Stomach (tissue), 9 donors: Measurements from ENCODE around the gene SLC25A6. TPM values are rescaled to one million over a fixed set of nuclear protein-coding genes. Genes with fewer than 3 reads are reported as not detected.
"Not testable (repeated sequence)": the region's sequence is repeated elsewhere in the genome, so short reads cannot be mapped to it uniquely, and the experiment has no call there.

Experiments used
- DNase-seq, 2 donors: peaks; one replicate each; pipeline versions ENCODE4 v3.0.0 to v3.0.0-alpha.2; 2013 to 2019
- H3K27ac ChIP-seq, 5 donors: fragments of 200-600 bp in 4 of 5; sonication (generic) in 4 of 5; one replicate each; pipeline ENCODE4 v1.5.1; 2013 to 2019; ENCODE audit warnings: mild to moderate bottlenecking in 1 of 5, moderate library complexity in 1 of 5
- H3K27me3 ChIP-seq, 3 donors: fragments of 200-600 bp; sonication (generic); one replicate each; pipeline ENCODE4 v1.5.1; 2017 to 2019; ENCODE audit warnings: mixed run types in 1 of 3
- H3K36me3 ChIP-seq, 4 donors: fragments of 200-600 bp; sonication (generic); 1 replicate in 3 of 4; 2 replicates in 1 of 4; pipeline ENCODE4 v1.5.1; 2016 to 2019
- H3K4me1 ChIP-seq, 4 donors: fragments of 200-600 bp; sonication (generic); one replicate each; pipeline ENCODE4 v1.5.1; 2016 to 2019
- H3K4me3 ChIP-seq, 4 donors: fragments of 200-600 bp; sonication (generic) in 3 of 4; one replicate each; pipeline ENCODE4 v1.5.1; 2016 to 2019; ENCODE audit warnings: mild to moderate bottlenecking in 1 of 4
- H3K9me3 ChIP-seq, 4 donors: fragments of 200-600 bp; sonication (generic); one replicate each; pipeline ENCODE4 v1.5.1; 2016 to 2019
- EP300 ChIP-seq: sonication (generic); formaldehyde crosslinking; IDR thresholded peaks from one replicate; pipeline ENCODE4 v1.6.1; 2017; ENCODE audit warnings: antibody characterized with exemption
- POLR2A ChIP-seq, 4 donors: fragments of 450-650 bp; IDR thresholded peaks; one replicate each; pipeline ENCODE4 v1.6.1; 2016; ENCODE audit warnings: antibody characterized with exemption in 4 of 4, control low read depth in 2 of 4, mild to moderate bottlenecking in 1 of 4, moderate library complexity in 1 of 4
- POLR2AphosphoS5 ChIP-seq, 3 donors: sonication (generic); formaldehyde crosslinking; IDR thresholded peaks; one replicate each; pipeline ENCODE4 v1.6.1; 2016; ENCODE audit warnings: antibody characterized with exemption in 3 of 3
- WGBS, 5 donors: extraction: QIAGEN DNeasy Blood & Tissue Kit in 3 of 5; methylation state at CpG; one replicate each; pipeline versions ENCODE4 v1.1.5 to v1.1.7; 2013 to 2018; 5-methylcytosine and 5-hydroxymethylcytosine counted together
- intact Hi-C: fragments of 100-400 bp; cut with DNase I; formaldehyde crosslinking; loops from one replicate; pipeline ENCODE4 v1.15.1; 2023; ENCODE audit warnings: low total_unique reads
- polyA plus RNA-seq, 3 donors: library from polyadenylated mRNA; stranded (reverse); fragments of 200-250 nt; gene quantifications; one replicate each; pipeline ENCODE4 v1.2.3, GENCODE V29; 2013
- total RNA-seq, 5 donors: library from RNA; depleted of rRNA; stranded (reverse); fragments of >200 nt; gene quantifications; one replicate each; pipeline versions ENCODE4 v1.1.0 to v1.2.3, GENCODE V29; 2014 to 2016
- TF ChIP-seq, protein P1 (sequence below), 7 experiments: fragments of 450-650 bp in 4 of 7; fragments of 200-600 bp in 3 of 7; sonication (generic) in 3 of 7; IDR thresholded peaks; one replicate each; pipeline ENCODE4 v1.5.1; 2016 to 2019; ENCODE audit warnings: antibody characterized with exemption in 7 of 7, control low read depth in 2 of 7, mild to moderate bottlenecking in 1 of 7
- donor health status: healthy with polysubstance abuse.
- donor health status: Bipolar disorder and iron deficiency.
- donor health status: healthy.

Gene SLC25A6
- total and polyA plus RNA-seq, 8 donors: 119 to 707 (median 467) TPM

DNA sequence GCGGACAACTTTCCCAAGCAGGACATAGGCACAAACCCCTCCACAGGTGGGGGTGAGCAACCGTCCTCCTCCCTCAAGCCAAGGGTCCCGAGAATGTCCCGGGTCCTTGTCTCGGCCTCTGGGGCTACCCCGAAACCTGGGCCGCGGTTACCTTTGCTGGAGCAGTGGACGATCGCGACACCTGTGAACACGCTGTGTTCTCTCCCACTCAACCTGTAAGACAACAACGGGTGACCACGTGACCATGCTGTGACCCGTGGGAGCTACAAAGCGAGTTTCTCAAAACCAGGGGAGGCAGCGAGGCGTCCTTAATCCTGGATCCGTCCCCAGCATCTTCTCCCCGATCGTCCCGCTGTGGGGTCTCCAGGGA, 42.9 kb upstream of the SLC25A6 start:
- H3K36me3 ChIP-seq: peaks cover 25 to 82% (median 78%) of the 10 kb centered on the region in 4 donors

DNA sequence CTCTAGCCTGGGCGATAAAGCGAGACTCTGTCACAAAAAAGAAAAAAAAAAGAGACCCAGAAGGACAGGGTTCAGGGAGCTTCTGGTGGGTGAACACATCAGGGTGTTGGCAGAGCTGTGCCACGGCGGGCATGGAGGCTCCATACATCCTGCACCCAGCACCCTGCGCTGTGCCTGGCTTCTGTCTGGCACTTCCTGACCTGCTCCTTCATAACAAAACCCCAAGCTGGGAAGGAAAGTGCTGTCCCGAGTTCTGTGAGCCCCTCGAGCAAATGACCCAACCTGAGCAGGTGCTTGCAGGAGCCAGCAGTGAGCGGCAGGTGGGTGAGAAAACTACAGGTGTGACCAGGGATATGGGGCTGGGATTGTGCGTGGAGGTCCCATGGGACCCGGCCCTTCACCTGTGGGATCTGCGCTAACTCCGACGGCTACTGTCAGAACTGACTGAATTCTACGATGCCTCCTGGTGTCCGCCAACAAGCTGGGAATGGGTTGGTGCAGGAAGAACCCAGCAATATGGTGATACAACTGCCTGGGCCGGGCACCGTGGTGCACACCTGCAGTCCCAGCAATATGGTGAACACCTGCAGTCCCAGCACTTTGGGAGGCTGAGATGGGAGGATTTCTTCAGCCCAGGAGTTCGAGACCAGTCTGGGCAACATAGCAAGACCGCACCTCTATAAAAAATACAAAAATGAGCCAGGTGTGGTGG, 41.9 kb upstream of the SLC25A6 start:
- Histone ChIP-seq H3K27ac (no peak overlapping the region), H3K36me3 (peaks cover 19 to 76% (median 68%) of the 10 kb centered on the region in 4 donors), H3K4me3 (no peak overlapping the region), H3K4me1 (no peaks in the 10 kb centered on the region), H3K9me3 (no peaks in the 10 kb centered on the region), H3K27me3 (no peaks in the 10 kb centered on the region)
- intact Hi-C loops: no loop called here
- TF ChIP-seq, protein P1, sequence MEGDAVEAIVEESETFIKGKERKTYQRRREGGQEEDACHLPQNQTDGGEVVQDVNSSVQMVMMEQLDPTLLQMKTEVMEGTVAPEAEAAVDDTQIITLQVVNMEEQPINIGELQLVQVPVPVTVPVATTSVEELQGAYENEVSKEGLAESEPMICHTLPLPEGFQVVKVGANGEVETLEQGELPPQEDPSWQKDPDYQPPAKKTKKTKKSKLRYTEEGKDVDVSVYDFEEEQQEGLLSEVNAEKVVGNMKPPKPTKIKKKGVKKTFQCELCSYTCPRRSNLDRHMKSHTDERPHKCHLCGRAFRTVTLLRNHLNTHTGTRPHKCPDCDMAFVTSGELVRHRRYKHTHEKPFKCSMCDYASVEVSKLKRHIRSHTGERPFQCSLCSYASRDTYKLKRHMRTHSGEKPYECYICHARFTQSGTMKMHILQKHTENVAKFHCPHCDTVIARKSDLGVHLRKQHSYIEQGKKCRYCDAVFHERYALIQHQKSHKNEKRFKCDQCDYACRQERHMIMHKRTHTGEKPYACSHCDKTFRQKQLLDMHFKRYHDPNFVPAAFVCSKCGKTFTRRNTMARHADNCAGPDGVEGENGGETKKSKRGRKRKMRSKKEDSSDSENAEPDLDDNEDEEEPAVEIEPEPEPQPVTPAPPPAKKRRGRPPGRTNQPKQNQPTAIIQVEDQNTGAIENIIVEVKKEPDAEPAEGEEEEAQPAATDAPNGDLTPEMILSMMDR (IDR thresholded peaks at IDR 0.05): no peak
- TF ChIP-seq POLR2A (IDR thresholded peaks at IDR 0.05) (no peak), EP300 (no peak), POLR2AphosphoS5 (IDR thresholded peaks at IDR 0.05) (no peak)
- WGBS, 5 donors: 94 to 99% (median 96%) methylated on average over 13 to 19 of the region's 19 CpGs
- no peak for DNase-seq

More for the DNA sequence above, 42.9 kb upstream of the SLC25A6 start:
- TF ChIP-seq POLR2A (IDR thresholded peaks at IDR 0.05) (no peak), EP300 (no peak), POLR2AphosphoS5 (IDR thresholded peaks at IDR 0.05) (no peak)
- TF ChIP-seq, protein P1 (IDR thresholded peaks at IDR 0.05): no peak
- intact Hi-C loops: no loop called here
- H3K27me3 ChIP-seq: no peaks in the 10 kb centered on the region
- no peak for DNase-seq
- no peak overlapping the region for H3K27ac ChIP-seq
- H3K9me3 ChIP-seq: no peaks in the 10 kb centered on the region
- WGBS, 5 donors: 92 to 98% (median 96%) methylated on average over 16 to 22 of the region's 22 CpGs
- H3K4me1 ChIP-seq: no peaks in the 10 kb centered on the region
- H3K4me3 ChIP-seq: no peak overlapping the region

DNA sequence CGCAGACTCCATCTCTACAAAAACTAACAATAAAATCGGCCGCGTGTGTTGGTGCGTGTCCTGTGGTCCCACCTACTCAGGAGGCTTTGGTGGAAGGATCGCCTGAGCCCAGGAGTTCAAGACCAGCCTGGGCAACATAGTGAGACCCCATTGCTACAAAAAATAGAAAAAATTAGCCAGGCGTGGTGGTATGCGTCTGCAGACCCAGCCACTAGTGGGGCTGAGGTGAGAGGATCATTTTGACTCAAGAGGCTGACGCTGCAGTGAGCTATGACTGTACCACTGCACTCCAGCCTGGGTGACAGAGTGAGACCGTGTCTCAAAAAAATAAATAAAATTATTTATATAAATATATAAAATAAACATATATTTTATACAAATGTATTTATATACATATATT, 38.5 kb upstream of the SLC25A6 start:
- no peak for DNase-seq
- H3K27me3 ChIP-seq: no peaks in the 10 kb centered on the region
- no peak overlapping the region for H3K4me3 ChIP-seq
- no peak overlapping the region for H3K27ac ChIP-seq
- intact Hi-C loops: no loop called here
- H3K4me1 ChIP-seq: no peaks in the 10 kb centered on the region
- no peak for TF ChIP-seq POLR2AphosphoS5 (IDR thresholded peaks at IDR 0.05)
- TF ChIP-seq POLR2A (IDR thresholded peaks at IDR 0.05): no peak
- TF ChIP-seq, protein P1 (IDR thresholded peaks at IDR 0.05): no peak
- no peak for TF ChIP-seq EP300
- 93 to 96% (median 95%) methylated on average over 10 of the region's 10 CpGs for WGBS, 5 donors
- no peaks in the 10 kb centered on the region for H3K9me3 ChIP-seq
- peaks cover 12 to 63% (median 57%) of the 10 kb centered on the region in 4 donors for H3K36me3 ChIP-seq

DNA sequence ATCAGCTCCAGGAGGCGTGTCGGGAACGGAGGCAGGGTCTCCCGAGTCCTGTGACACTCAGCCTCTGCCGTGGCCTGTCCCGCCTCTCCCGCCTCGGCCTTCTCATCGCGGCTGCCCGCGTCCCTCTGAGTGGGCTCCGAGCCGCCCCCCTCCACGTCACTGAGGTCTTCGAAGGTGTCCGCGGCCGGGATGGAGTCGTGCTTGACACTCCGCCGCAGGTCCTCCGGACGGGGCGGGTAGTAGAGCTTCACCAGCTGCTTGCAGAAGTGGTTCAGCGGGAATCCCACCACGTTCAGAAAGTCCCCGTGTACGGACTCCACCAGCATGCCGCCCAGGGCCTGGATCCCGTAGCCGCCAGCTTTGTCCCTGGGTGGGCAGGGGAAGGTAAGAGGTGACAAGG, 35.8 kb upstream of the SLC25A6 start:
- Histone ChIP-seq H3K27ac (no peak overlapping the region), H3K27me3 (no peaks in the 10 kb centered on the region), H3K4me1 (no peaks in the 10 kb centered on the region), H3K9me3 (peaks cover 2 to 9% (median 4%) of the 10 kb centered on the region in 4 donors), H3K4me3 (no peak overlapping the region), H3K36me3 (peaks cover 14 to 59% (median 49%) of the 10 kb centered on the region in 4 donors)
- intact Hi-C loops: no loop called here
- 94 to 97% (median 95%) methylated on average over 31 to 32 of the region's 32 CpGs for WGBS, 5 donors
- no peak for DNase-seq
- TF ChIP-seq EP300 (no peak), POLR2A (IDR thresholded peaks at IDR 0.05) (no peak), POLR2AphosphoS5 (IDR thresholded peaks at IDR 0.05) (no peak)
- TF ChIP-seq, protein P1 (IDR thresholded peaks at IDR 0.05): no peak

DNA sequence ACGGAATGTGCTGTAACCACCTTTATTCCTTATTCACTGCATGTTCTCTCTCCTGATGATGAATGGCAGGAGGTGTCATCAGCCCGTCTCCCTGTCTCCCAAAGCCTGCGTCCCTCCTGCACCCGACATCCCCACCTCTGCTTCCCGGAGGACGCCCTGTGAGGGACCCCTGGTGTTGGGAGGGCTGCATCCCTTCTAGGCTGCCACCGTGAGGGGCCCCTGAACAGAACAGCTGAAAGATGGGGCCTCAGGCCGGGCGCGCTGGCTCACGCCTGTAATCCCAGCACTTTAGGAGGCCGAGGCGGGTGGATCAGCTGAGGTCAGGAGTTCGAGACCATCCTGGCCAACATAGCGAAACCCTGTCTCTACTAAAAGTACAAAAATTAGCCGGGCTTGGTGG, 34.4 kb upstream of the SLC25A6 start:
- WGBS, 5 donors: 88 to 93% (median 90%) methylated on average over 14 to 16 of the region's 16 CpGs
- H3K4me1 ChIP-seq, H3K27me3 ChIP-seq, intact Hi-C loops, H3K27ac ChIP-seq, DNase-seq, H3K4me3 ChIP-seq: not testable (repeated sequence)
- peaks cover 10 to 66% (median 55%) of the 10 kb centered on the region in 4 donors for H3K36me3 ChIP-seq
- H3K9me3 ChIP-seq: peaks cover 10 to 24% (median 17%) of the 10 kb centered on the region in 4 donors
